T-cell (primary cell): ENCODE measurements around the gene C22orf15. TPM values are rescaled to one million over a fixed set of nuclear protein-coding genes. Genes with fewer than 3 reads are reported as not detected.

Experiments
- ATAC-seq, 4 experiments: fragments of 200-7000 bp in 3 of 4; fragments of 150-1000 bp in 1 of 4; cut with Tn5 transposase; replicated peaks in 1 of 4; 1 replicate in 3 of 4; 2 replicates in 1 of 4; pipeline ENCODE4 v1.10.0; 2021; ENCODE audit warnings: moderate library complexity in 3 of 4, mild to moderate bottlenecking in 2 of 4, moderate number of reproducible peaks in 1 of 4
- CTCF ChIA-PET, 2 donors: fragments of 300-600 bp; sonication (Branson Sonifier 250); formaldehyde crosslinking; loops; one replicate each; lab custom pipeline; 2022; ENCODE audit warnings: antibody characterized with exemption in 2 of 2; lab: Charles Lee
- POLR2A ChIA-PET, 2 donors: fragments of 300-600 bp; sonication (Branson Sonifier 250); formaldehyde crosslinking; loops; one replicate each; lab custom pipeline; 2022; ENCODE audit warnings: antibody characterized with exemption in 2 of 2; lab: Charles Lee
- DNase-seq, 35 experiments: peaks; one replicate each; pipeline versions ENCODE4 v3.0.0 to v3.0.0-alpha.2; 2013 to 2023
- H3K27ac ChIP-seq: one replicate; pipeline ENCODE4 v1.5.1; 2013; ENCODE audit warnings: low read length
- H3K27me3 ChIP-seq, 2 experiments: replicated peaks in 1 of 2; 1 replicate in 1 of 2; 2 replicates in 1 of 2; pipeline versions ENCODE4 v1.6.1 to v1.7.0; 2013; ENCODE audit warnings: low read length in 1 of 2, mixed read lengths in 1 of 2; ENCODE audit not compliant: control insufficient read depth in 2 of 2, insufficient read depth in 2 of 2; ENCODE audit errors: extremely low read depth in 1 of 2
- H3K36me3 ChIP-seq, 2 donors: 1 replicate in 1 of 2; 2 replicates in 1 of 2; pipeline versions ENCODE4 v1.6.1 to v1.7.0; 2013; ENCODE audit warnings: low read length in 1 of 2; ENCODE audit not compliant: control insufficient read depth in 2 of 2, insufficient read depth in 1 of 2; ENCODE audit errors: extremely low read depth in 1 of 2
- H3K4me1 ChIP-seq, 2 experiments: 1 replicate in 1 of 2; 2 replicates in 1 of 2; pipeline versions ENCODE4 v1.6.1 to v1.7.0; 2013; ENCODE audit warnings: low read length in 2 of 2, mixed read lengths in 1 of 2; ENCODE audit not compliant: insufficient read depth in 2 of 2, control insufficient read depth in 1 of 2; ENCODE audit errors: extremely low read depth in 1 of 2
- H3K4me3 ChIP-seq, 2 donors: 1 replicate in 1 of 2; 2 replicates in 1 of 2; pipeline versions ENCODE4 v1.5.1 to v1.7.0; 2013; ENCODE audit warnings: mild to moderate bottlenecking in 2 of 2, low read length in 1 of 2, moderate library complexity in 1 of 2; ENCODE audit not compliant: control insufficient read depth in 1 of 2; ENCODE audit errors: extremely low read depth in 1 of 2
- H3K9me3 ChIP-seq: 2 replicates; pipeline ENCODE4 v1.7.0; 2013
- H3K27ac Mint-ChIP-seq, 2 donors: one replicate each; pipeline ENCODE4 v1.8.0; 2020 to 2021; ENCODE audit warnings: mild to moderate bottlenecking in 2 of 2, mixed read lengths in 2 of 2
- H3K27me3 Mint-ChIP-seq, 2 donors: one replicate each; pipeline ENCODE4 v1.8.0; 2021 to 2022; ENCODE audit warnings: mixed read lengths in 2 of 2
- H3K36me3 Mint-ChIP-seq: one replicate; pipeline ENCODE4 v1.8.0; 2021; ENCODE audit warnings: mixed read lengths
- H3K4me1 Mint-ChIP-seq, 3 donors: one replicate each; pipeline ENCODE4 v1.8.0; 2020 to 2022; ENCODE audit warnings: mixed read lengths in 3 of 3, mild to moderate bottlenecking in 1 of 3
- H3K4me3 Mint-ChIP-seq, 3 donors: one replicate each; pipeline ENCODE4 v1.8.0; 2020 to 2022; ENCODE audit warnings: mild to moderate bottlenecking in 3 of 3, mixed read lengths in 3 of 3, moderate library complexity in 3 of 3
- H3K9me3 Mint-ChIP-seq, 3 donors: one replicate each; pipeline ENCODE4 v1.8.0; 2020 to 2022; ENCODE audit warnings: mixed read lengths in 3 of 3
- WGBS: methylation state at CpG from one replicate; pipeline ENCODE4 v1.1.5; 2013; ENCODE audit warnings: missing lambda C conversion rate; ENCODE audit not compliant: insufficient coverage; 5-methylcytosine and 5-hydroxymethylcytosine counted together
- total RNA-seq, 35 experiments: library from RNA in 6 of 35; stranded (reverse) in 6 of 35; fragments of 120-200 nt in 1 of 35; gene quantifications; one replicate each; pipeline versions ENCODE4 v1.2.1 to v1.2.4 and lab custom pipeline; 2013 to 2026

The C22orf15 gene
- total RNA-seq, 5 donors from 2014 or later (not counting 1 experiment from before 2014, with no cell fraction given), result 0.58 to 2.2 (median 1.9) TPM

- peak; percentile 80 to 89 (median 84) for ATAC-seq
- ChIA-PET CTCF (interaction anchor here (1.0 to 1.1 kb wide), 2 partner anchors 18 to 224 kb away, joined by 3 to 4 read pairs; partner anchors contain the start of gene CABIN1 (in 1 of the 2)), POLR2A (no interaction called here)
- no peaks in the 10 kb centered on the region for H3K9me3 Mint-ChIP-seq
- H3K4me3 Mint-ChIP-seq, result peak within 1 kb of the TSS; percentile 82 to 87 (median 86)
- peak within 1 kb of the TSS; percentile 80 to 87 for H3K4me3 ChIP-seq
- H3K27ac ChIP-seq, result peak within 1 kb of the TSS; percentile 94
- H3K4me1 ChIP-seq, result peaks cover 15 to 62% of the 10 kb centered on the region in 2 experiments
- H3K27ac Mint-ChIP-seq, result peak within 1 kb of the TSS; percentile 96 to 97
- DNase-seq, result peak; percentile 73 to 94 (median 85)
- H3K36me3 ChIP-seq, result peaks cover 0 to 13% of the 10 kb centered on the region in 2 donors
- no peaks in the 10 kb centered on the region for H3K27me3 Mint-ChIP-seq
- 0% methylated on average over 96 of the region's 97 CpGs for WGBS
- peaks cover 36 to 43% (median 43%) of the 10 kb centered on the region in 3 donors for H3K4me1 Mint-ChIP-seq
- peaks cover 4% of the 10 kb centered on the region for H3K36me3 Mint-ChIP-seq
- H3K9me3 ChIP-seq, result no peaks in the 10 kb centered on the region
- H3K27me3 ChIP-seq, result no peaks in the 10 kb centered on the region
Measured at GRCh38 chr22:23786752-23787599, 24.2 kb downstream of the C22orf15 start, which contains the start of gene SMARCB1. Gene SMARCB1 (plus strand): TSS chr22:23786966. CDS start chr22:23787170, 204 bp downstream.

GRCh38 chr22:23787600-23787896 is 24.8 kb downstream of the C22orf15 start:
- peak; percentile 22 to 38 (median 30) for ATAC-seq
- WGBS, result 0% methylated on average over 3 of the region's 5 CpGs

GRCh38 chr22:23787910-23788309 is 25.1 kb downstream of the C22orf15 start:
- H3K27me3 Mint-ChIP-seq, result no peaks in the 10 kb centered on the region
- peaks cover 13% of the 10 kb centered on the region for H3K36me3 Mint-ChIP-seq
- peak overlapping the region; percentile 80 to 87 for H3K4me3 ChIP-seq
- H3K4me1 ChIP-seq, result peaks cover 18 to 71% of the 10 kb centered on the region in 2 experiments
- ChIA-PET CTCF (interaction anchor here in 1 of 2 donors (1.0 kb wide), 1 partner anchor 223 kb away, joined by 3 read pairs; the partner anchor contains the start of gene CABIN1), POLR2A (no interaction called here)
- H3K9me3 ChIP-seq, result no peaks in the 10 kb centered on the region
- DNase-seq, result no peak
- peak overlapping the region; percentile 88 to 90 for H3K27ac Mint-ChIP-seq
- ATAC-seq, result no peak
- H3K27me3 ChIP-seq, result no peaks in the 10 kb centered on the region
- peaks cover 1 to 20% of the 10 kb centered on the region in 2 donors for H3K36me3 ChIP-seq
- peak overlapping the region; percentile 82 to 87 (median 86) for H3K4me3 Mint-ChIP-seq
- no CpG with 5 or more reads among the region's 3 CpGs for whole genome bisulfite sequencing
- peak overlapping the region; percentile 56 for H3K27ac ChIP-seq
- no peaks in the 10 kb centered on the region for H3K9me3 Mint-ChIP-seq
- H3K4me1 Mint-ChIP-seq, result peaks cover 45 to 52% (median 51%) of the 10 kb centered on the region in 3 donors

More at GRCh38 chr22:23787600-23787896, 24.8 kb downstream of the C22orf15 start:
- Mint-ChIP-seq H3K27me3 (no peaks in the 10 kb centered on the region), H3K27ac (peak overlapping the region; percentile 88 to 90), H3K36me3 (peaks cover 10% of the 10 kb centered on the region), H3K4me3 (peak overlapping the region; percentile 82 to 87 (median 86)), H3K4me1 (peaks cover 41 to 48% (median 48%) of the 10 kb centered on the region in 3 donors), H3K9me3 (no peaks in the 10 kb centered on the region)
- DNase-seq, result no peak
- H3K4me3 ChIP-seq, result peak overlapping the region; percentile 80 to 87
- POLR2A ChIA-PET, result no interaction called here
- peak overlapping the region; percentile 56 for H3K27ac ChIP-seq
- peaks cover 17 to 68% of the 10 kb centered on the region in 2 experiments for H3K4me1 ChIP-seq
- no peaks in the 10 kb centered on the region for H3K9me3 ChIP-seq
- CTCF ChIA-PET, result interaction anchor here in 1 of 2 donors (1.0 kb wide), 1 partner anchor 224 kb away, joined by 3 read pairs; the partner anchor contains the start of gene CABIN1
- no peaks in the 10 kb centered on the region for H3K27me3 ChIP-seq
- peaks cover 0 to 18% of the 10 kb centered on the region in 2 donors for H3K36me3 ChIP-seq

DNA sequence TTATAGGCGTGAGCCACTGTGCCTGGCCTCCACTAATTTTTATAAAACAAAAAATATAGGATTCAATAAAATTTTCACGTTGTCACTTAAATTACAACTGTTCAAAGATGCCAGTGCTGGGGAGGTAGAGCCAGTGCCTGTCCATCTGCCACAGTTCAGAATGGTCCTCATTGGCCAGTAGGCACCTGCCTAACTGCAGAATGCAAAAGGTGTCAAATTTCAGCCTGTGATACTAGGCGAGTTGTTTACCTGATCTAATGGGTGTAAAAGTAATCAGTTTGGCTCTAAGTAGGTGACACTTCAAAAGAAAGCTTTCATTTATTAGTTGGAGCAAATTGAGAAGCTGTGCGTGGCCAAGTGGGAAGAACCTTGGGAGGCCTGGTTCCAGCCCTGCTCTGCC is 26.3 kb downstream of the C22orf15 start:
- no peak overlapping the region for H3K4me3 ChIP-seq
- WGBS, result 86% methylated on average over 1 of the region's 4 CpGs
- ATAC-seq, result no peak
- H3K27me3 ChIP-seq, result no peaks in the 10 kb centered on the region
- no peaks in the 10 kb centered on the region for H3K27me3 Mint-ChIP-seq
- H3K27ac Mint-ChIP-seq, result no peak overlapping the region
- POLR2A ChIA-PET, result interaction anchor here in 1 of 2 donors (0.6 kb wide), 1 partner anchor 19 kb away, joined by 3 read pairs; no protein-coding TSS in a partner anchor
- H3K4me1 ChIP-seq, result peaks cover 18 to 64% of the 10 kb centered on the region in 2 experiments
- CTCF ChIA-PET, result interaction anchor here in 1 of 2 donors (0.7 kb wide), 1 partner anchor 106 kb away, joined by 3 read pairs; no protein-coding TSS in a partner anchor
- peaks cover 19% of the 10 kb centered on the region for H3K36me3 Mint-ChIP-seq
- no peak overlapping the region for H3K27ac ChIP-seq
- peaks cover 3 to 31% of the 10 kb centered on the region in 2 donors for H3K36me3 ChIP-seq
- H3K9me3 ChIP-seq, result no peaks in the 10 kb centered on the region
- no peak for DNase-seq
- peaks cover 47 to 55% (median 53%) of the 10 kb centered on the region in 3 donors for H3K4me1 Mint-ChIP-seq
- no peaks in the 10 kb centered on the region for H3K9me3 Mint-ChIP-seq
- peak overlapping the region; percentile 21 to 82 (median 41) for H3K4me3 Mint-ChIP-seq

DNA sequence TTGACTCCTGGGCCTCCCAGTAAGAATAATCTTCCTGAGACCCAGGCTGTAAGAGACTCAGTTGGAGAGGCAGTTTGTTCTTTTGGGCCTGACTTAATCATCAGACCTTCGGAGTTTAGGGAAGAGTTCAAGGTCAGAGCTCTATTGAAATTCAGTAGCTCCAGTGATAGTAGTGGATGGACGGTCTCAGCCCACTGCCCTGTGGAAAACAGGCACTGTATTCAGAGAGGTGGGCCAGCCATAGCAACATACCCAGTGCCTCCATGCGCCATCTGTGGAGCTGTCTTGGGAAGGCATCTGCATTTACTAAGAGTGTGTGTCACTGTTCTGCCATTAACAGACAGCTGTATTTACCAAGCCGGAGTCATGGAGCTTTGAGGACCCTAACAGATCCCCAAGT is 26.8 kb downstream of the C22orf15 start:
- H3K9me3 ChIP-seq, result no peaks in the 10 kb centered on the region
- DNase-seq (no peak), ATAC-seq (no peak)
- peaks cover 16 to 59% of the 10 kb centered on the region in 2 experiments for H3K4me1 ChIP-seq
- WGBS, result 92% methylated on average over 2 of the region's 4 CpGs
- H3K27ac Mint-ChIP-seq, result no peak overlapping the region
- H3K27ac ChIP-seq, result no peak overlapping the region
- H3K36me3 Mint-ChIP-seq, result peaks cover 19% of the 10 kb centered on the region
- H3K27me3 ChIP-seq, result no peaks in the 10 kb centered on the region
- H3K9me3 Mint-ChIP-seq, result no peaks in the 10 kb centered on the region
- H3K4me3 Mint-ChIP-seq, result peak overlapping the region in 1 of 3 donors; percentile 82
- peaks cover 3 to 34% of the 10 kb centered on the region in 2 donors for H3K36me3 ChIP-seq
- no peaks in the 10 kb centered on the region for H3K27me3 Mint-ChIP-seq
- peaks cover 42 to 50% (median 49%) of the 10 kb centered on the region in 3 donors for H3K4me1 Mint-ChIP-seq
- ChIA-PET CTCF (no interaction called here), POLR2A (no interaction called here)
- H3K4me3 ChIP-seq, result no peak overlapping the region
